Right lobe of liver (tissue), 6 donors: ENCODE measurements around the gene DLG2. TPM values are rescaled to one million over a fixed set of nuclear protein-coding genes. Genes with fewer than 3 reads are reported as not detected.
"Not testable (repeated sequence)": the region's sequence is repeated elsewhere in the genome, so short reads cannot be mapped to it uniquely, and the experiment has no call there.

Experiments
- ATAC-seq, 4 donors: fragments of 200-7000 bp; cut with Tn5 transposase; one replicate each; pipeline ENCODE4 v1.9.1; 2020; ENCODE audit warnings: mild to moderate bottlenecking in 4 of 4, moderate library complexity in 4 of 4
- DNase-seq, 3 donors: peaks; one replicate each; pipeline ENCODE4 v3.0.0-alpha.2; 2020
- H3K27ac ChIP-seq, 3 donors: fragments of 200-600 bp; one replicate each; pipeline ENCODE4 v1.8.0; 2022
- H3K27me3 ChIP-seq, 2 donors: fragments of 200-600 bp; one replicate each; pipeline ENCODE4 v1.8.0; 2022
- H3K36me3 ChIP-seq, 4 donors: fragments of 200-600 bp; sonication (generic) in 1 of 4; one replicate each; pipeline versions ENCODE4 v1.5.1 to v1.8.0; 2017 to 2022; ENCODE audit warnings: control low read depth in 1 of 4
- H3K4me1 ChIP-seq, 4 donors: fragments of 200-600 bp; sonication (generic) in 1 of 4; one replicate each; pipeline versions ENCODE4 v1.5.1 to v1.8.0; 2017 to 2022; ENCODE audit warnings: control low read depth in 1 of 4
- H3K4me3 ChIP-seq, 3 donors: fragments of 200-600 bp; one replicate each; pipeline ENCODE4 v1.8.0; 2022
- H3K9me3 ChIP-seq, 4 donors: fragments of 200-600 bp; sonication (generic) in 1 of 4; one replicate each; pipeline versions ENCODE4 v1.5.1 to v1.8.0; 2017 to 2022; ENCODE audit warnings: control low read depth in 1 of 4
- POLR2A ChIP-seq: fragments of 450-650 bp; IDR thresholded peaks from one replicate; pipeline ENCODE4 v1.6.1; 2017; ENCODE audit warnings: antibody characterized with exemption, mild to moderate bottlenecking
- WGBS: methylation state at CpG from one replicate; pipeline ENCODE4 v1.1.6; 2018; ENCODE audit warnings: low coverage, low lambda C conversion rate; ENCODE audit not compliant: insufficient coverage; ENCODE audit errors: missing lambda C conversion rate; 5-methylcytosine and 5-hydroxymethylcytosine counted together
- intact Hi-C, 2 donors: fragments of 100-400 bp; cut with DNase I; formaldehyde crosslinking; loops; one replicate each; pipeline versions ENCODE4 v1.11.2 to v1.14.1; 2022
- total RNA-seq, 6 experiments: library from RNA; depleted of rRNA in 2 of 6; stranded (reverse); fragments of >200 nt in 2 of 6; fragmentation: NEBNext Ultra II Directional in 3 of 6; extraction: Animal tissue kit (Norgen Biotek cat#: 25700) in 3 of 6; gene quantifications; one replicate each; pipeline versions ENCODE4 v1.1.0 to v1.2.4, GENCODE V29; 2016 to 2023
- TF ChIP-seq, protein P1 (sequence below), 4 donors: fragments of 200-600 bp in 3 of 4; fragments of 450-650 bp in 1 of 4; IDR thresholded peaks; one replicate each; pipeline versions ENCODE4 v1.5.1 to v1.8.0; 2016 to 2022; ENCODE audit warnings: antibody characterized with exemption in 4 of 4, mild to moderate bottlenecking in 2 of 4
- donor health status: DM: no; HTN: yes; CAD: no.
- donor health status: DM: no; HTN: no; CAD: no.
- donor health status: DM: no; HTN: no; CAD: no.
- donor health status: DM: no; HTN: yes; CAD: no.
- donor health status: DM: no; HTN: yes; CAD: no.

DLG2 gene
- total RNA-seq, 6 experiments from 2014 or later: 1.2 to 6.4 (median 2.5) TPM

DNA sequence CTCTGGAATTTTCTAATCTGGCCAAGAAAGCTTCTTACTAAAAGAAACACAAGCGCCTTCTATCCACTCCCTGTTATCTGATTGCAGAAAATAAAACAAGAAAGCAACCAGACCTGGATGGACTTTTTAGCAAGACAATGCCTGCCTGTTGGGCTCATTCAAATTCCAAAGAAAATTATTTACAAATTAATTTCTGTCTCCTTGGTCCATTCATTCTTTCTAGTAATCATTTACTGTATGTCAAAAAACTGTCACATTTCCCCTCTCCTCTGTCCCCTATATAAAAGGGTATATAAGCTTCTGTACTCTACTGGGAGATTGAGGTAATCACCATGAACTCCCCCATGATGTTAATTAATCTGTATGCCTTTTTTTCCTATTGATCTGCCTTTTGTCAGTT, 279.9 kb downstream of the DLG2 start:
- H3K9me3 ChIP-seq: no peaks in the 10 kb centered on the region
- no peaks in the 10 kb centered on the region for H3K27me3 ChIP-seq
- H3K4me3 ChIP-seq: no peak overlapping the region
- WGBS: 57% methylated on average over 1 of the region's 1 CpG
- TF ChIP-seq, protein P1, sequence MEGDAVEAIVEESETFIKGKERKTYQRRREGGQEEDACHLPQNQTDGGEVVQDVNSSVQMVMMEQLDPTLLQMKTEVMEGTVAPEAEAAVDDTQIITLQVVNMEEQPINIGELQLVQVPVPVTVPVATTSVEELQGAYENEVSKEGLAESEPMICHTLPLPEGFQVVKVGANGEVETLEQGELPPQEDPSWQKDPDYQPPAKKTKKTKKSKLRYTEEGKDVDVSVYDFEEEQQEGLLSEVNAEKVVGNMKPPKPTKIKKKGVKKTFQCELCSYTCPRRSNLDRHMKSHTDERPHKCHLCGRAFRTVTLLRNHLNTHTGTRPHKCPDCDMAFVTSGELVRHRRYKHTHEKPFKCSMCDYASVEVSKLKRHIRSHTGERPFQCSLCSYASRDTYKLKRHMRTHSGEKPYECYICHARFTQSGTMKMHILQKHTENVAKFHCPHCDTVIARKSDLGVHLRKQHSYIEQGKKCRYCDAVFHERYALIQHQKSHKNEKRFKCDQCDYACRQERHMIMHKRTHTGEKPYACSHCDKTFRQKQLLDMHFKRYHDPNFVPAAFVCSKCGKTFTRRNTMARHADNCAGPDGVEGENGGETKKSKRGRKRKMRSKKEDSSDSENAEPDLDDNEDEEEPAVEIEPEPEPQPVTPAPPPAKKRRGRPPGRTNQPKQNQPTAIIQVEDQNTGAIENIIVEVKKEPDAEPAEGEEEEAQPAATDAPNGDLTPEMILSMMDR (IDR thresholded peaks at IDR 0.05): no peak
- no peak for TF ChIP-seq POLR2A
- no peak overlapping the region for H3K27ac ChIP-seq
- no peaks in the 10 kb centered on the region for H3K36me3 ChIP-seq
- H3K4me1 ChIP-seq: no peaks in the 10 kb centered on the region
- no peak for ATAC-seq
- intact Hi-C loops: no loop called here
- DNase-seq: no peak

GRCh38 chr11:85346484-85346883, 280.7 kb downstream of the DLG2 start:
- TF ChIP-seq POLR2A: no peak
- TF ChIP-seq, protein P1 (IDR thresholded peaks at IDR 0.05): no peak
- intact Hi-C loops: no loop called here
- DNase-seq (no peak), ATAC-seq (no peak)
- no peaks in the 10 kb centered on the region for H3K36me3 ChIP-seq
- H3K4me3 ChIP-seq: no peak overlapping the region
- 91% methylated on average over 6 of the region's 6 CpGs for WGBS
- no peaks in the 10 kb centered on the region for H3K4me1 ChIP-seq
- no peaks in the 10 kb centered on the region for H3K9me3 ChIP-seq
- no peak overlapping the region for H3K27ac ChIP-seq
- H3K27me3 ChIP-seq: no peaks in the 10 kb centered on the region

DNA sequence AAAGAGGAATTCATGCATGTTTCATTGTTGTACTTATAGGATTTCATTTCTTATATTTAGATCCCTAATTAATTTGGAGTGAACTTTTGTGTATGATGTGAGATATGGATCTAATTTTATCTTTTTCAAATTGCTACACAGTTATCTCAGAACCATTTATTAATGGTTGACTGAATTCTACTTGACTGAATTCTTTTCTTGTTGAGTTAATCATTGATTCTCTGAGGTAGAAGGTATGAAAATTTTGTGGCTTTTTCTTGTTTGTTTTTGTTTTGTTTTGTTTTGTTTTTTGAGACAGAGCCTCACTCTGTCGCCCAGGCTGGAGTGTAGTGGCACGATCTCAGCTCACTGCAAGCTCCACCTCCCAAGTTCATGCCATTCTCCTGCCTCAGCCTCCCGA, 286.3 kb downstream of the DLG2 start:
- H3K36me3 ChIP-seq, intact Hi-C loops, ATAC-seq, DNase-seq, H3K9me3 ChIP-seq, H3K4me3 ChIP-seq, H3K4me1 ChIP-seq, H3K27ac ChIP-seq, H3K27me3 ChIP-seq: not testable (repeated sequence)
- 84% methylated on average over 3 of the region's 3 CpGs for WGBS

- no peak for ATAC-seq
- Histone ChIP-seq H3K36me3 (no peaks in the 10 kb centered on the region), H3K4me1 (no peaks in the 10 kb centered on the region), H3K27me3 (no peaks in the 10 kb centered on the region), H3K27ac (no peak overlapping the region), H3K9me3 (no peaks in the 10 kb centered on the region), H3K4me3 (no peak overlapping the region)
- DNase-seq: no peak
- WGBS: 60% methylated on average over 1 of the region's 1 CpG
- TF ChIP-seq, protein P1 (IDR thresholded peaks at IDR 0.05): no peak
- TF ChIP-seq POLR2A: no peak
- intact Hi-C loops: no loop called here
These were observed 308.6 kb downstream of the DLG2 start for GRCh38 chr11:85318573-85318972.

DNA sequence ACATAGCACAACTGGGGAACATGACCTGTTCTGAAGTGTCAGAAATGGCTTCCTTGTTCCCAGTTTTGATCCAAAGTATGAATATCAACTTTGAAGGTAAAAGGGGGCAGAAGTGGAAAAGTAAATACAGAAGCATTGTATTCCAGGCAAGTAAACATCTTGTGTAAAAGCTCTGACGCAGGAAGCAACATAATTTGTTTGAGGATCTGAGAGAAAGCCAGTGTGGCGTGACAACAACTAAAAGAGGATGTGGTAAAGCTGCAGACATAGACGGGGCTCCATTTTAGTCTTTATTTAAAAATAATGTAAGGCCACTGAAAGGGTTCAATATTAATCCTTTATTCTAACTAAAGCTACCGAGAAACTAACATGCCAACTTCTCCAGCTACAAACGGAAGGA, 310.2 kb downstream of the DLG2 start:
- H3K9me3 ChIP-seq: no peaks in the 10 kb centered on the region
- no peaks in the 10 kb centered on the region for H3K27me3 ChIP-seq
- no peak for TF ChIP-seq POLR2A
- TF ChIP-seq, protein P1 (IDR thresholded peaks at IDR 0.05): no peak
- H3K27ac ChIP-seq: no peak overlapping the region
- H3K4me3 ChIP-seq: no peak overlapping the region
- peak in 1 of 4 donors; percentile 36 for ATAC-seq
- H3K4me1 ChIP-seq: no peaks in the 10 kb centered on the region
- intact Hi-C loops: no loop called here
- H3K36me3 ChIP-seq: no peaks in the 10 kb centered on the region
- no peak for DNase-seq
- WGBS: 43% methylated on average over 5 of the region's 5 CpGs
